Naive thymus-derived CD8-positive, alpha-beta T cell (primary cell): Measurements from ENCODE around the gene CHRNB2. TPM values are rescaled to one million over a fixed set of nuclear protein-coding genes. Genes with fewer than 3 reads are reported as not detected.

Experiments used
- ATAC-seq, 2 donors: fragments of 150-1000 bp; cut with Tn5 transposase in 1 of 2; sonication (Bioruptor Pico), chemical (Tn5 transposase) in 1 of 2; 1 replicate in 1 of 2; 2 replicates in 1 of 2; pipeline ENCODE4 v1.10.0; 2021; ENCODE audit warnings: mild to moderate bottlenecking in 2 of 2, moderate library complexity in 2 of 2
- POLR2A ChIA-PET: fragments of 350-600 bp; sonication (Branson Sonifier 250); formaldehyde crosslinking; loops from one replicate; lab custom pipeline; 2021; ENCODE audit warnings: antibody characterized with exemption; lab: Charles Lee
- DNase-seq, 10 donors: peaks; one replicate each; pipeline versions ENCODE4 v3.0.0 to v3.0.0-alpha.2; 2020 to 2022
- H3K27ac Mint-ChIP-seq, 10 donors: one replicate each; pipeline ENCODE4 v1.8.0; 2020 to 2022; ENCODE audit warnings: mild to moderate bottlenecking in 10 of 10, mixed read lengths in 10 of 10, moderate library complexity in 4 of 10, inconsistent platforms in 1 of 10
- H3K27me3 Mint-ChIP-seq, 5 donors: one replicate each; pipeline ENCODE4 v1.8.0; 2021 to 2022; ENCODE audit warnings: mixed read lengths in 5 of 5
- H3K36me3 Mint-ChIP-seq, 3 donors: one replicate each; pipeline ENCODE4 v1.8.0; 2020 to 2022; ENCODE audit warnings: mixed read lengths in 3 of 3, mild to moderate bottlenecking in 2 of 3, inconsistent platforms in 1 of 3
- H3K4me1 Mint-ChIP-seq, 4 donors: one replicate each; pipeline ENCODE4 v1.8.0; 2021 to 2022; ENCODE audit warnings: mixed read lengths in 4 of 4
- H3K4me3 Mint-ChIP-seq, 10 donors: one replicate each; pipeline ENCODE4 v1.8.0; 2020 to 2022; ENCODE audit warnings: mild to moderate bottlenecking in 10 of 10, mixed read lengths in 10 of 10, moderate library complexity in 6 of 10, inconsistent platforms in 1 of 10
- H3K9me3 Mint-ChIP-seq, 9 donors: one replicate each; pipeline ENCODE4 v1.8.0; 2020 to 2022; ENCODE audit warnings: mixed read lengths in 9 of 9, mild to moderate bottlenecking in 3 of 9, inconsistent platforms in 1 of 9, moderate library complexity in 1 of 9
- polyA plus RNA-seq, 3 donors: library from polyadenylated mRNA; unstranded; fragments of 300-500 nt; fragmentation: Illumina TruSeq; gene quantifications; one replicate each; pipeline ENCODE4 v1.2.3, GENCODE V29; 2021
- total RNA-seq, 8 experiments: library from RNA in 2 of 8; stranded (reverse) in 2 of 8; gene quantifications; one replicate each; pipeline ENCODE4 v1.2.3 and lab custom pipeline; 2021 to 2026

The CHRNB2 gene
- total and polyA plus RNA-seq, 5 experiments from 2014 or later, result 0.03 TPM; not detected in 4

DNA sequence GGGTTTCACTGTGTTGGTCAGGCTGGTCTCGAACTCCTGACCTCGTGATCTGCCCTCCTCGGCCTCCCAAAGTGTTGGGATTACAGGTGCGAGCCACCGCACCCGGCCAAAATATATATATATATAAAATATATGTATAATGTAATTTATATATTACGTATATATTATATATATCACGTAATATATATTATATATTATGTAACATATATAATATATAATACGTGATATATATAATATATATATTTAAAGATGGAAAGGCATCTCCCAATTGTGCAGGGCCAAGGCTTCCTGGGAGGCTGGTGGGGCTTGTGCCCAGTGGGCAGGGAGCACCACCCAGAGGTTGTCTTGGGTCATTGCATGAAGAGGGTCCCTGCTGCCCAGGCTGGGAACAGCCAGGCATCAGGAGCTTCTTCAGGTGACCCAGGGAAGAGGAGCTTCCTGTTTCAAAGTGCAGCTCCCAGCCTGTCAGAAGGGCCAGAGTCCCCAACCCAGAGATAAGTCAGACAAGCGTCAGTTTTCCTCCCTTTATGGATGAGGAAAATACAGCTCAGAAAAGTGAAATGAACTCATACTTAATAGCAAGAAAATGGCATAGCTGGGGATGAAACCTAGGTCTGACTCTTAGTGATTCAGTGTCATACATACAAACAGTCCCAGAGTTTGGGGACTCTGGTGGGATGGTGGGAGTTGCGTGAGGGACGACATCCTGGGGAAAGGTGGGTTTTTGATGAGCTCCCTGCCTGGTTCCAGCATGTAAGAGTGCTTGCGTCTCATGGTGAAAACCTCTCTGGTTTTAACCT, 21.1 kb upstream of the CHRNB2 start:
- Mint-ChIP-seq H3K9me3 (no peaks in the 10 kb centered on the region), H3K36me3 (peaks cover 2 to 28% (median 6%) of the 10 kb centered on the region in 3 donors), H3K4me3 (no peak overlapping the region), H3K27me3 (peaks cover 0 to 3% (median 2%) of the 10 kb centered on the region in 5 donors), H3K27ac (peak overlapping the region in 3 of 10 donors; percentile 43 to 80 (median 59)), H3K4me1 (peaks cover 12 to 25% (median 17%) of the 10 kb centered on the region in 4 donors)
- ATAC-seq (peak; percentile 83 to 92), DNase-seq (peak; percentile 21 to 73 (median 44))
- POLR2A ChIA-PET, result interaction anchor here (0.6 to 0.8 kb wide), 3 partner anchors 65 to 554 kb away, joined by 3 to 4 read pairs (median 3); no protein-coding TSS in a partner anchor

DNA sequence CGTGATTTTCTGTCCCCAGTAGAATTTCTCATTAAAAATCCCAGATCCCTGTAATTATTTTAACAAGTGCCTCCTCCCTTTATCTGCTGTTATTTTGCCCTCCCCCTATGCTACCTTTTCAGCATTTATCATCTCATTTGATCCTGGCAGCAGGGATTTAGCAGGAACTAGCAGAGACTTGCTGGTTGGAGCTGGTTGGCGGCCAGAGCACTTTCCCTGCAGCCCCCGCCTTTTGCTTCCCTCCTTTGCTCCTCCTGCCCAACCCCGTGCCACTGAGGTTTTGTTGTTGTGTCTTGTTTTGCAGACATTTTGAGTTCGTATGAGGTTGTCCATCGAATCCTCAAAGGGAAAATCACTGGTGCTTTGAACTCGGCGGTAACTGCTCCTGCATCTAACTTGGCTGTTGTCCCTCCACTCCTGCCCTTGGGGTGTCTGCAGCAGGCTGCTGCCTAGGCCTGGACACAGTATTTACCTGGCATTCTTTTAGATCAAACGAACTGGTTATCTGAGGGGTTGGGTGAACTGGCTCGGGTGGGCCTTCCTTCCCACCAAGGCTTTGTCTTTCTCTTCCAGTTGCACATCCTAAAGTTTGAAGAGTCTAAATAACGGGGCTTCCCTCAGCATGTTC, 20.4 kb upstream of the CHRNB2 start:
- peak overlapping the region in 3 of 10 donors; percentile 48 to 69 (median 67) for H3K27ac Mint-ChIP-seq

DNA sequence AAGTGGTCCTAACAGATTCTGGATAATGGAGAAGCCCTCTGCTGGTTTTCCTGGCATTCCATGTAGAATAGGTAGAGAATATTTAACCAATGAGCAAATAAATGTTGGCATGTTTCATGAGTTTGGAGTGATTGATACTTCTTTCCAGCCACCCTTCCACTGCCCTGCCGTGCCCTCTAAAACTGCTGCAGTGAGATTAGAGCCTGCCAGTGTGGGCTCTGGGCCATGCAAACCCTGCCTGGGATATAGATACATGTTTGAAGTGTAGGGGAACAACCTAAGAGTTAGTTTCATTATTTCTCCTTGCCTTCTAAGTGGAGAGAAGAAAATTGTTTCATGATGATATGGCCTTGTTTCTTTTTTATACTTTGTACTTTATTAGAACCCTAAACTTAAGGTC, 19.6 kb upstream of the CHRNB2 start:
- H3K9me3 Mint-ChIP-seq, result no peaks in the 10 kb centered on the region
- peaks cover 0 to 3% (median 0%) of the 10 kb centered on the region in 5 donors for H3K27me3 Mint-ChIP-seq
- H3K27ac Mint-ChIP-seq, result peak overlapping the region in 4 of 10 donors; percentile 45 to 67 (median 53)
- POLR2A ChIA-PET, result interaction anchor here (0.6 kb wide), 1 partner anchor 162 kb away, joined by 4 read pairs; no protein-coding TSS in a partner anchor
- peaks cover 12 to 25% (median 17%) of the 10 kb centered on the region in 4 donors for H3K4me1 Mint-ChIP-seq
- DNase-seq (no peak), ATAC-seq (no peak)
- peaks cover 2 to 43% (median 6%) of the 10 kb centered on the region in 3 donors for H3K36me3 Mint-ChIP-seq
- no peak overlapping the region for H3K4me3 Mint-ChIP-seq

More for the DNA sequence above, 20.4 kb upstream of the CHRNB2 start:
- Mint-ChIP-seq H3K27me3 (peaks cover 0 to 3% (median 0%) of the 10 kb centered on the region in 5 donors), H3K9me3 (no peaks in the 10 kb centered on the region), H3K4me1 (peaks cover 12 to 25% (median 17%) of the 10 kb centered on the region in 4 donors), H3K36me3 (peaks cover 2 to 35% (median 6%) of the 10 kb centered on the region in 3 donors), H3K4me3 (no peak overlapping the region)
- no peak for ATAC-seq
- POLR2A ChIA-PET, result interaction anchor here (0.7 to 0.8 kb wide), 2 partner anchors 66 to 78 kb away, joined by 3 to 4 read pairs; no protein-coding TSS in a partner anchor
- no peak for DNase-seq

DNA sequence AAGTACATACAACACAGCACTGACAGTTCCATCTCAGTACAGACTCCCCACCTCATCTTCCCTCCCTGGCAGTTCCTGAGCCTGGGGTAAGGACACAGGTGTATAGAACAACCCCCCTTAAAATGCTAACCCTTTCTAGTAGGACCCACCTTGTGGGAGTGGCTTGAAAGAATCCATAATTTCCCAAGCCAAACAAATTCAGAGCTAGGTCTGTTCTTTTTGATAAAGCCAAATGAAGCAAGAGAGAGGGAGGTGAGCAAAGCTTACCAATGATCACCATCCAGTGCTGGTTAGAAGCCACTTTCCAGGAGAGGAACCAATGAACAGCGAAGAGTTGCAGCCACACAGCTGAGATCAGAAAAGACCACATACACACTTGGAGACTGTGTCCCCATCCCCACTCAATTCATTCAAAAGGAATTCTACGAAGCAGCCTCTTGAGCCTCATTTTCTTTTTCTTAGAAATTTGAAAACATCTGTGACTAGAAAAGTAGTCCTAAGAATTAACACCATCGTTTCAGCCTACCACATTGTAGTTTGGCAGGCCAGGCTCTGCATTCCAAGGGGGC, 18.3 kb upstream of the CHRNB2 start:
- Mint-ChIP-seq H3K4me1 (peaks cover 12 to 25% (median 22%) of the 10 kb centered on the region in 4 donors), H3K9me3 (no peaks in the 10 kb centered on the region), H3K4me3 (no peak overlapping the region), H3K36me3 (peaks cover 6 to 55% (median 9%) of the 10 kb centered on the region in 3 donors), H3K27me3 (peaks cover 0 to 3% (median 0%) of the 10 kb centered on the region in 5 donors), H3K27ac (peak overlapping the region in 7 of 10 donors; percentile 10 to 75 (median 40))
- ATAC-seq, result no peak
- DNase-seq, result no peak
- POLR2A ChIA-PET, result interaction anchor here (0.6 kb wide), 1 partner anchor 265 kb away, joined by 3 read pairs; no protein-coding TSS in a partner anchor

DNA sequence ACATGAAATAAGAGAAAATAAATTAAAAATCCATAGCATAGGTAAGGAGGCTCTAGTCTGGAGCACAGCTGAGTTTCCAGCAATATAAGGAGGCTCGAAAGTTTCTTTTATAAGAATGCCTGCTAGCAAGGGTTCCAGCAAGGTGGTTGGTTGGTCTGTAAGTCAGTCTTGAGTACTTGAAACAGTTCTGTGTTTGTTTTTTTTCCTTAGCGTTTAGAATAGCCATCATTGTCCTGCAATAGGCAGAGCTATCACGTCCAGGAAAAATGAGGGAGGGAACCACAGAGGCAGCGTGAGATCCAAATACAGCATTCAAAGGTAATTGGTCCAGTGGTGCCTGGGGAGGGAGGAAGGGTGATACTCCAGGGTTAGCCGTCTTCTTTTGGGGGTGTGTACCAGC, 17.5 kb upstream of the CHRNB2 start:
- no peak for ATAC-seq
- POLR2A ChIA-PET, result interaction anchor here (0.6 kb wide), 1 partner anchor 266 kb away, joined by 3 read pairs; no protein-coding TSS in a partner anchor

DNA sequence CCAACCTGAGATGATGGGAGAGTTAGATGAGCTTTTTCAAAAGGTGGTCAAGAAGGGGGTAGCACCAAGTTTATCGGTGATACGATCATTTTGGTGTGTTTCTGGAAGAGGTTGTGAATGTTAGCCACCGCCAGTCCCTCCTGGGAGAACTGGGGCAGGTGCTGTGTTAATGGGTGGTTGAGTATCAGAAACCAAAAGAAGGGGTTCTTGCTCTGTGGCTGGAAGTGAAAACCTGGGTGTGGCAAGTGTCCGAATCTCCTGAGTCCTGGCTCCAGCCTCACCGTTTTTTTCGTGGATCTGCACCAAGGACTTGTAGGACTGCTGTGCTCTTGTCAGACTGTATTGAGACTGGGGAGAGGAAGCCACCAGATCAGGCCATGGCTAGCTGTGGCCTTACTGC, 16.9 kb upstream of the CHRNB2 start:
- Mint-ChIP-seq H3K27me3 (no peaks in the 10 kb centered on the region), H3K36me3 (peaks cover 6 to 68% (median 9%) of the 10 kb centered on the region in 3 donors), H3K4me3 (no peak overlapping the region), H3K4me1 (peaks cover 18 to 29% (median 23%) of the 10 kb centered on the region in 4 donors), H3K27ac (peak overlapping the region in 2 of 10 donors; percentile 54 to 78), H3K9me3 (no peaks in the 10 kb centered on the region)
- ATAC-seq, result no peak
- DNase-seq, result no peak
- POLR2A ChIA-PET, result no interaction called here

More for the DNA sequence above, 17.5 kb upstream of the CHRNB2 start:
- H3K4me1 Mint-ChIP-seq, result peaks cover 14 to 25% (median 23%) of the 10 kb centered on the region in 4 donors
- no peak overlapping the region for H3K4me3 Mint-ChIP-seq
- DNase-seq, result no peak
- no peaks in the 10 kb centered on the region for H3K27me3 Mint-ChIP-seq
- peak overlapping the region in 3 of 10 donors; percentile 8 to 69 (median 54) for H3K27ac Mint-ChIP-seq
- H3K36me3 Mint-ChIP-seq, result peaks cover 6 to 63% (median 9%) of the 10 kb centered on the region in 3 donors
- no peaks in the 10 kb centered on the region for H3K9me3 Mint-ChIP-seq

DNA sequence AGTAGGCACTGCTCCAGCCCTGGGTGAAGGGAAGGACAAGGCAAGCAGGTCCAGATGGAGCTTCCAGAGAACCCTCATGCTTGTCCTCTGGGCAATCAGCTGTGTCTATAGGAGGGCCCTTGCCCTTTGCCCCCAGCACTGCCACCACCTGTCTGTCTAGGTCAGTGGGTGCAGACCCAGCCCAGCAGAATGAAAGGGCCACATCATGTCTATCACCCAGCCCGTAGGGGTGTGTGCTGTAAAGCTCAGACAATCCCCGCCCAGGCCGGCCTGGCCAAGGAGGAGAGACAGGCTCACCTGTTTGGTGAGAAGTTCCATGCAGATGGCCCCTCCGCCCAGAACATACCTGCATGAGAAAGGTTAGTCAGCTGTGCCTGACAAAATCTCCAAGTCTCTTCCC, 16.1 kb upstream of the CHRNB2 start:
- H3K4me1 Mint-ChIP-seq, result peaks cover 23 to 36% (median 28%) of the 10 kb centered on the region in 4 donors
- no peaks in the 10 kb centered on the region for H3K27me3 Mint-ChIP-seq
- peaks cover 6 to 77% (median 9%) of the 10 kb centered on the region in 3 donors for H3K36me3 Mint-ChIP-seq
- no peak for ATAC-seq
- POLR2A ChIA-PET, result no interaction called here
- no peak for DNase-seq
- H3K27ac Mint-ChIP-seq, result peak overlapping the region in 1 of 10 donors; percentile 11
- H3K4me3 Mint-ChIP-seq, result no peak overlapping the region
- H3K9me3 Mint-ChIP-seq, result no peaks in the 10 kb centered on the region

DNA sequence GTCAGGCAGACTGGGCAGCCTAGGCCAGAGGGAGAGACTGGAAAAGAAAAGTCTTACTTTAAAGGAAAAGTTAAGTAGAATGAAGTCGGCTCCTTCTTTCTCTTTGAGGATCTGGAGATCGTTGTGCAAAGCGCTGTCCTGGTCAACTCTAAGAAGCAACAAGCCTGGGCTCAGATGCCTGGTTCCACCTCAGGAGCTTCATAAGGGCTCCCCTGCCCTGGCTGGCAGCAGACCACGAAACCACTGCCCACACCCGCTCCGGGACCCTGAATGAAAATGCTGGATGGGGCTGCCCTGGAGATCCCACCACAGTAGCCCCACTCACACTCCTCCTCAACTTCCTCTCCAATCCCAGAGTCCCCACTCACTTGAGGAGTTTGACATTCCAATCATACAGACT, 15.5 kb upstream of the CHRNB2 start:
- Mint-ChIP-seq H3K9me3 (no peaks in the 10 kb centered on the region), H3K4me1 (peaks cover 23 to 40% (median 34%) of the 10 kb centered on the region in 4 donors), H3K4me3 (no peak overlapping the region), H3K27ac (peak overlapping the region in 1 of 10 donors; percentile 33), H3K36me3 (peaks cover 6 to 77% (median 9%) of the 10 kb centered on the region in 3 donors), H3K27me3 (no peaks in the 10 kb centered on the region)
- ATAC-seq (no peak), DNase-seq (no peak)
- POLR2A ChIA-PET, result interaction anchor here (0.5 kb wide), 1 partner anchor 930 kb away, joined by 4 read pairs; no protein-coding TSS in a partner anchor

DNA sequence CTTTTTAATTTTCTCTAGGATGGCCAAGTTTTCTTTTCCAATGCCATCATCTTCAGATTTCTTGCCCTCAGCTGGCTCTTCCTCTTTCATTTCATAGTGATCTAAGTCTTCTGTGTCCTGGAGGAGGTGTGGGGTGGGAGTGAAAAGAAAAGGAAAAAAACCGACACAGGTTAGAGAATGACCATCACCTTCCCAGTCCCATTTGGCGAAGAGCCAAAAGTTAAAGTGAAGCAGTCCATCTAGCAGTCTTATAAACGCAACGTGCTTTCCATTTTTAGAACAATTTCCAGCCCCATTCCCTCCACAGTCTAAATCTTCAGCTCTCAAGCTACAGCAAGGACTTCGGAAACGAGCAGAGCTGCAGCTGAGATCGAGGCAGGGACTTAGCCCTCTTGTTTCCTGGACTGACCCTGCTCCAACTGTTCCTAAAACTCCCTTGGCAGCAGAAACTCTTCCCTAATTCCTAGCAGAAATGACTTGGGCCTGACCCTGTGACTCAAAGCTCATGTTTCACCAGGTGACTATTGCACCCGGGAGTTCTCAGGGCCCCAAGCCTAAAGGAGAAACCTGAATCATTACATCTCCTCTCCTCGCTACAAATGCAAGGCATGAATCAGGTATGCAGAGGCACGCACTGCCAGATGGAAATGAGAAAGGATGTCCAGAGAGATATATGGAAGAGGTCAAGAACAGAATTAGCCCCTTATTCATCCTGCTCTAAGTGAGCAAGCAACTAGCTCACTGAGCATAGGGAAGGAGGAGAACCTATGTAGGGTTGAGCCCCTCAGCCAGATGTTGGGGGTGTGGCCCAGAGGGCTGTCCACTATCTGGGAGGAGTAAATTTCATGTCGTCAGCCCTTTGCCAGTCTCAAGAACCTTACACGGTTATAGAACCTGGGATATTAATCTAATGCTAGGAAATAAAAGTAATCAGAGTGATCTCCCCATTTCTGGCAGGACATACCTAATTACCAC, 14.2 kb upstream of the CHRNB2 start:
- peak overlapping the region in 1 of 10 donors; percentile 38 for H3K4me3 Mint-ChIP-seq
- no peak for DNase-seq
- no peaks in the 10 kb centered on the region for H3K27me3 Mint-ChIP-seq
- POLR2A ChIA-PET, result no interaction called here
- no peak for ATAC-seq
- no peaks in the 10 kb centered on the region for H3K9me3 Mint-ChIP-seq
- H3K36me3 Mint-ChIP-seq, result peaks cover 6 to 77% (median 9%) of the 10 kb centered on the region in 3 donors
- H3K4me1 Mint-ChIP-seq, result peaks cover 27 to 49% (median 43%) of the 10 kb centered on the region in 4 donors
- H3K27ac Mint-ChIP-seq, result peak overlapping the region in 2 of 10 donors; percentile 27 to 37

DNA sequence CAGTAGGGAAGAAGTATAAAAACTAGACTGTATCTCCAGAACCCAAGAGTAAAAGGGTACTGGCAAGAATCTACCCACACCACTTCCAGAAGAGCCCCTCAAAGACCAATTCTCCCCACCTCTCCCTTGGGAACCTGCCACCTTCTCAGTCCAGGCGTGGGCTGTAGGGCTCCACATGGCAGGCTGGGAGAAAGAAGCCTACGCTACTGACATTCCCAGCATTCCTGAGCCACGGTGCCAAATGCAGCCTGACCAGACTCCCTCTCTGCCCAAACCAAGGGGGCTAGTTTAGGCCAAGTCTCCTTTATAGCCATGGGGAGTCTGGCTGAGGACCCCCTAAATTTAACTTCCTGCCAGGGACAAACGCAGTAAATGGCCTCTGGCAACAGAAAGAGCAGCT, 11.2 kb upstream of the CHRNB2 start:
- H3K27me3 Mint-ChIP-seq, result no peaks in the 10 kb centered on the region
- H3K4me3 Mint-ChIP-seq, result peak overlapping the region in 9 of 10 donors; percentile 59 to 97 (median 92)
- DNase-seq (no peak), ATAC-seq (no peak)
- POLR2A ChIA-PET, result interaction anchor here (0.7 to 1.0 kb wide), 2 partner anchors 228 to 638 kb away, joined by 3 read pairs; no protein-coding TSS in a partner anchor
- peaks cover 20 to 41% (median 35%) of the 10 kb centered on the region in 4 donors for H3K4me1 Mint-ChIP-seq
- H3K9me3 Mint-ChIP-seq, result no peaks in the 10 kb centered on the region
- peaks cover 0 to 50% (median 6%) of the 10 kb centered on the region in 3 donors for H3K36me3 Mint-ChIP-seq
- peak overlapping the region in 9 of 10 donors; percentile 21 to 96 (median 82) for H3K27ac Mint-ChIP-seq
